A549 treated with AZD9567 at 1 μM for 4 hours (cell line): ENCODE results near the gene HIC2. TPM values are rescaled to one million over a fixed set of nuclear protein-coding genes. Genes with fewer than 3 reads are reported as not detected.

ENCODE experiments used
- total RNA-seq: library from RNA; stranded (reverse); fragments of 200-300 nt; extraction: Qiagen RNA extraction; gene quantifications from 5 replicates; pipeline ENCODE4 v1.2.3, GENCODE V29; 2022; ENCODE audit not compliant: insufficient read depth

The HIC2 gene
- total RNA-seq, result 2.7 to 3.3 TPM (median 2.8 TPM) in 5 replicates

GRCh38 chr22:21417227-21417746 lies at the start of gene HIC2:
Gene HIC2 (plus strand): TSS chr22:21417371. CDS start chr22:21442832, 25,461 bp downstream.

GRCh38 chr22:21383701-21384467 lies 33.3 kb upstream of the HIC2 start, which contains the start of gene RIMBP3B:
Gene RIMBP3B (plus strand): TSS chr22:21383751. CDS start chr22:21383859, 108 bp downstream.

GRCh38 chr22:21467337-21468193 lies 50.4 kb downstream of the HIC2 start, which contains the start of gene TMEM191C:
Gene TMEM191C (plus strand): TSS chr22:21467387. CDS start chr22:21467460, 73 bp downstream.

Other genes with a start within 250 kb of the HIC2 start
- gene RIMBP3B, start 33.6 kb upstream of the HIC2 start, total RNA-seq, result 0.24 to 0.53 TPM (median 0.37 TPM) in 4 of 5 replicates, not detected in the other
- 0.64 to 1.3 TPM (median 0.95 TPM) in 4 of 5 replicates, not detected in the other for gene TMEM191C, start 50.0 kb downstream of the HIC2 start, total RNA-seq
- 0.09 to 0.26 TPM (median 0.15 TPM) in 4 of 5 replicates, not detected in the other for gene RIMBP3C, start 134.1 kb downstream of the HIC2 start, total RNA-seq
- gene UBE2L3, start 150.3 kb downstream of the HIC2 start, total RNA-seq, result 61.9 to 79.0 TPM (median 62.7 TPM) in 5 replicates
- gene YDJC, start 212.7 kb downstream of the HIC2 start, total RNA-seq, result 32.1 to 57.5 TPM (median 55.1 TPM) in 5 replicates
- gene CCDC116, start 215.4 kb downstream of the HIC2 start, total RNA-seq, result 0.07 to 0.23 TPM (median 0.13 TPM) in 3 of 5 replicates, not detected in the others
- 29.8 to 57.4 TPM (median 54.3 TPM) in 5 replicates for gene SDF2L1, start 224.9 kb downstream of the HIC2 start, total RNA-seq
- gene PPIL2, start 248.6 kb downstream of the HIC2 start, total RNA-seq, result 13.3 to 22.9 TPM (median 20.8 TPM) in 5 replicates